H4 (cell line): ENCODE results near the gene DENND1B. TPM values are rescaled to one million over a fixed set of nuclear protein-coding genes. Genes with fewer than 3 reads are reported as not detected.
"Not testable (repeated sequence)": the region's sequence is repeated elsewhere in the genome, so short reads cannot be mapped to it uniquely, and the experiment has no call there.

ENCODE experiments used
- DNase-seq: peaks from one replicate; pipeline ENCODE4 v3.0.0-alpha.2; 2015; ENCODE audit warnings: low spot score
- total RNA-seq: library from RNA; depleted of rRNA; stranded (reverse); fragments of >200 nt; shearing (Covaris generic); gene quantifications from 2 replicates; pipeline ENCODE4 v1.2.3, GENCODE V29; 2014

DENND1B gene
- total RNA-seq, 1 experiment from 2014 or later: 7.3 TPM

GRCh38 chr1:197782722-197783360 is 7.6 kb upstream of the DENND1B start:
- DNase-seq: no peak

- DNase-seq: no peak
Measured at GRCh38 chr1:197781968-197782721, 6.9 kb upstream of the DENND1B start.

GRCh38 chr1:197779921-197780320 is 4.6 kb upstream of the DENND1B start:
- DNase-seq: no peak

- no peak for DNase-seq
Measured at GRCh38 chr1:197778366-197778945, 3.2 kb upstream of the DENND1B start.

- peak; percentile 49 for DNase-seq
Measured at GRCh38 chr1:197776351-197777105, 1.2 kb upstream of the DENND1B start.

- DNase-seq: no peak
Measured at GRCh38 chr1:197774466-197775281, 606 bp downstream of the DENND1B start.

- no peak for DNase-seq
Measured at GRCh38 chr1:197773856-197774255, 1.4 kb downstream of the DENND1B start.

GRCh38 chr1:197771904-197772556 is 3.2 kb downstream of the DENND1B start:
- DNase-seq: no peak

GRCh38 chr1:197771386-197771785 is 3.9 kb downstream of the DENND1B start:
- no peak for DNase-seq

GRCh38 chr1:197770243-197770642 is 5.0 kb downstream of the DENND1B start:
- DNase-seq: no peak

- no peak for DNase-seq
Measured at GRCh38 chr1:197769287-197769686, 6.0 kb downstream of the DENND1B start.

GRCh38 chr1:197768014-197768805 is 7.1 kb downstream of the DENND1B start:
- DNase-seq: no peak

GRCh38 chr1:197763769-197764168 is 11.5 kb downstream of the DENND1B start:
- no peak for DNase-seq

- DNase-seq: no peak
Measured at GRCh38 chr1:197763307-197763706, 12.0 kb downstream of the DENND1B start.

GRCh38 chr1:197761654-197762053 is 13.6 kb downstream of the DENND1B start:
- DNase-seq: no peak

- DNase-seq: not testable (repeated sequence)
Measured at GRCh38 chr1:197755553-197755952, 19.7 kb downstream of the DENND1B start.

- DNase-seq: not testable (repeated sequence)
Measured at GRCh38 chr1:197752652-197753164, 22.6 kb downstream of the DENND1B start.

GRCh38 chr1:197750366-197750765 is 24.9 kb downstream of the DENND1B start:
- DNase-seq: no peak

- no peak for DNase-seq
Measured at GRCh38 chr1:197745911-197746310, 29.4 kb downstream of the DENND1B start.

- no peak for DNase-seq
Measured at GRCh38 chr1:197744979-197745378, 30.3 kb downstream of the DENND1B start.
